HG03060 (cell line): ENCODE results near the gene FBXL14.

Experiments
- ATAC-seq: cut with Tn5 transposase; IDR thresholded peaks from one replicate; pipeline ENCODE4 v1.9.1; 2021; ENCODE audit warnings: low read depth, moderate number of reproducible peaks; ENCODE audit not compliant: unreplicated experiment

Gene FBXL14, protein sequence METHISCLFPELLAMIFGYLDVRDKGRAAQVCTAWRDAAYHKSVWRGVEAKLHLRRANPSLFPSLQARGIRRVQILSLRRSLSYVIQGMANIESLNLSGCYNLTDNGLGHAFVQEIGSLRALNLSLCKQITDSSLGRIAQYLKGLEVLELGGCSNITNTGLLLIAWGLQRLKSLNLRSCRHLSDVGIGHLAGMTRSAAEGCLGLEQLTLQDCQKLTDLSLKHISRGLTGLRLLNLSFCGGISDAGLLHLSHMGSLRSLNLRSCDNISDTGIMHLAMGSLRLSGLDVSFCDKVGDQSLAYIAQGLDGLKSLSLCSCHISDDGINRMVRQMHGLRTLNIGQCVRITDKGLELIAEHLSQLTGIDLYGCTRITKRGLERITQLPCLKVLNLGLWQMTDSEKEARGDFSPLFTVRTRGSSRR

DNA sequence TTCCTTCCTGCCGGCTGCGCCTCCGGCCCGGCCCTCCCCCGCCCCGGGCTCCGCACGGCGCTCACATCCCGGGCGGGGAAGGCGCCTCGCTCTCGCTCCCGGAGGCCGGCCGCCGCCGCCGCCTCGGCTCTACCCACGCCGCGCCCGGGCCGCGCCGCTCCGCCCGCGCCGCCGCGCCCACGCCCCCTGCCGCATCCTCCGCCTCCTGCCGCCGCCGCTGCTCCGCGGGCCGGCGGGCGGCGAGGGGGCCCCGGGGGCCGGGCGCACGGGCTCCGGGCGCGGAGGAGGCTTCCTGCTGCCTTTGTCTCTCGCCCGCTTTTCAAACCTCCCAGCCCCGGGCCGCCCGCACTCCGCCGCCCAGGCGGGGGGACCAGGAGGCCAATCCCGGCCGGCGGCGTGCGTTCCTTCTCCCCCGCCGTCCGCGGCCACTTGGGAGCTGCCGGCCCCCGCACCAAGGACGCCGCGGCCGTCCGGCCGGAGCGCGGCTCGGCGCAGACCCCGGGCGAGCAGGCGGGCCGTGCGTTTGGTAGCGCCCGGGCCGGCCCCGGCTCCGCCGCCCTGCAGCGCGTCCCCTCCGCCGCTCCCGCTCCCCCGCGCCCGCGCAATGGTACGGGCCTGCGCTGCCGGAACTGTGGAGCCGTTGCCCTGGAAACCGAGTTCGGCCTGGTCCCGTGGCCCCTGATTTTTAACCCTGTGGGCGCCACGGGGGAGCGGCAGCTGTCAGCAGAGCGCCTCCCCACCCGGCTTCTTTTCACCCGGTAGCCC is at the start of gene FBXL14:
FBXL14 (minus strand) TSS at position 321 of the 765 bp plus-strand sequence. CDS start 515 bp downstream, outside the sequence.
- ATAC-seq: peak; percentile 49

DNA sequence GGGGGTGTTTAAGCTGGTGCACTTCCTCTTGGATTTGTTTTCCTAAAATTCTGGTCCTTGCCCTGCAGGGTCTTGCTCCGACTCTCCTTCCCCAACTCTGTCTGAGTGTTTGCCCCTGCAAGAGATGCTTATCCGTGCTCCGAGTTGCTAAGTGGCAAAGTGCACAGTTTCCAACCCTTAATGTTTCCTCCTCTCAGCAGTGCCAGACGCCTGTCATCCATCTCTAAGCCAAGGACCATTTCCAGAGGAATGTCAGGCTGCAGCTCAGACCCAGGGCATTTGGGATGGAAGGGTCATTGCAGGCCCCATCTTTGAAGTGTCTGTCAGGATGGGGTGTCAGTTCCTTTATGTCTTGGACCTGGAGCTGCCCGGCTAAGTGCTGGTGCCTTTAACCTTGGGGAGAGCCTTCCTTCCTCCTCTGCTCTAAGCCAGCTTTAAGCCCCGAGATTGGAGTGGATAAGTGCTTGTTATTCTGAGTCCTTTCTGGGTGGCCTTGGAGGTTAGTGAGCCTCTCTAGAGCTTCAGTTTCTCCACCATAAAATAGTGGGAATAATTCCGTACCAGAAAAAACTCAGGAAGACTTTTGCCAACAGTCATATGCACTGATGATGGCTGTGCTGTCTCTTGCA is 49.6 kb upstream of the FBXL14 start:
- no peak for ATAC-seq

- no peak for ATAC-seq
Measured at GRCh38 chr12:1643043-1643442, 48.7 kb upstream of the FBXL14 start.

GRCh38 chr12:1642513-1642912 is 48.1 kb upstream of the FBXL14 start:
- ATAC-seq: no peak

- ATAC-seq: no peak
Measured at GRCh38 chr12:1640328-1641234, 46.2 kb upstream of the FBXL14 start.

DNA sequence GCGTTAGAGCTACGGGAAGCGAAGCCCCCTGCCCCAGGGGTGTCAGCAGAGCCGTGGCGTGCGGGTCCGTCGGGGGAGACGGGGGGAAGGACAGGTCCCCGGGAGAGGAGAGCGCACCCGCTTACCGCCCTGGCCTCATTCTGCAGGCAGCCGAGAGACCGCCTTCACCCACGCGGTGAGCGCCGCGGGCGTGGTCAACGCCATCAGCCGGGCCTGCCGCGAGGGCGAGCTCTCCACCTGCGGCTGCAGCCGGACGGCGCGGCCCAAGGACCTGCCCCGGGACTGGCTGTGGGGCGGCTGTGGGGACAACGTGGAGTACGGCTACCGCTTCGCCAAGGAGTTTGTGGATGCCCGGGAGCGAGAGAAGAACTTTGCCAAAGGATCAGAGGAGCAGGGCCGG is 45.2 kb upstream of the FBXL14 start:
- ATAC-seq: no peak

DNA sequence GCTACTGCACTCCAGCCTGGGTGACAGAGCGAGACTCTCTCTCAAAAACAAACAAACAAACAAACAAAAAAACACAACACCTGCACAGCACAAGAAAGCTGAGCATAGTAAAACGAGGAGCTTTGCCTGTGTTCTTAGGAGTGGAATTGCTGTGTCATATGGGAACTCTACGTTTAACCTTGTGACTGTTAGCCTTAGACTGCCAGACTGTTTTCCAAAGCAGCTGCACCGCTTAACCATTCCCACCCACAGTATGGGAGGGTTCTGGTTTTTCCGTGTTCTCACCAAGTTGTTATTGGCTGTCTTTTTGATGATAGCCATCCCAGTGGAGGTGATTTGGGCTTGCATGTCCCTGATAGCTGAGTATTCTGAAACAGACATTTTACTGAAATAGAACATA is 43.8 kb upstream of the FBXL14 start:
- no peak for ATAC-seq

GRCh38 chr12:1635301-1636095 is 41.1 kb upstream of the FBXL14 start:
- no peak for ATAC-seq

- ATAC-seq: no peak
Measured at GRCh38 chr12:1634590-1635191, 40.3 kb upstream of the FBXL14 start.

DNA sequence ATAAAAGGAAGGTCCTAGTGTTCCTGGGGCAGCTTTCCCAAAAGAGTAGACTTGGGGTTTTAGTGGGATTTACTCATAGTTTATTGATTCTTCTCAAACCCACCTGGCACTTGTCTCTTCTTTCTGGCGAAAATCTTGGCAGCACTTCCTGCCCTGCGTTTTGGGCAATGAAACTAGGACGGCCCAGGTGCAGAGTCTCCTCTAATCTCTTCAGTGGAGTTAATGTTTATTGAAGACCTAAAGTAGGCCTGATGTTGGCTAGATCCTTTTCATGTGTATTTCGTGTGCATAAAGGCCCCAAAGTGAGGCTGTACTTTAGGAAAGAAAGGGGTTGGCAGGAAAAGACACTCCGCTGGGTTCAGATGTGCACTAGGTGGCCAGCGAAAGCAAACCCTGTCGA is 39.8 kb upstream of the FBXL14 start:
- no peak for ATAC-seq

DNA sequence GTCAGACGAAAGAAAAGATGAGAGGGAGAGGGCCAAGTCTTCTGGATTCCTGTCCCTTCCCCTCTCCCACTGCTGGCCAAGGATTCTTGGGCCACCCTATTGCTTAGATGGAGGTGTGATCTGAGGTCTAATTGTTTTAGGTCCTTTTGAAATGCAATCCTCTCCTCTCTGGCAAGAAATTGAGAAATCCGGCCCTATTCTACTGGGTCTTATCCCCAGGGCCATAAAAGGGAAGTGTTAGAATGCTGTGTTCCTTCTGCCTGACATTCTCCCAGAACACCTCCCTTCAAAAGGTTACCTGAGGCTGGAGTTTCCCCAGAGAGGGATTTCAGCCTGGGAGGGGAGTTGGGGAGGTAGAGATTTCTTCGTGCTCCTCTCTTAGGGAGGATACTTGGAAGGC is 39.1 kb upstream of the FBXL14 start:
- ATAC-seq: no peak

DNA sequence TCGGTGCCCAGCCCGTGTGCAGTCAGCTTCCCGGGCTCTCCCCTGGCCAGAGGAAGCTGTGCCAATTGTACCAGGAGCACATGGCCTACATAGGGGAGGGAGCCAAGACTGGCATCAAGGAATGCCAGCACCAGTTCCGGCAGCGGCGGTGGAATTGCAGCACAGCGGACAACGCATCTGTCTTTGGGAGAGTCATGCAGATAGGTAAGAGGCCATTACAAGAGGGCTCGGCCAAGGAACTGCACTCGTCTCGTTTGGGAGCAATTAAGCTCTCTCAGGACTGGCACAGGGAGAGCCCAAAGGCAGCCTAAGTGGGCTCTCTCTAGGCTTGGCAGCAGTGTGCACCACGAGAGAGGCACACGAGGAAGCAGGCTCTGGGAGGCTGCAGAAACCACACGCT is 38.3 kb upstream of the FBXL14 start:
- no peak for ATAC-seq

DNA sequence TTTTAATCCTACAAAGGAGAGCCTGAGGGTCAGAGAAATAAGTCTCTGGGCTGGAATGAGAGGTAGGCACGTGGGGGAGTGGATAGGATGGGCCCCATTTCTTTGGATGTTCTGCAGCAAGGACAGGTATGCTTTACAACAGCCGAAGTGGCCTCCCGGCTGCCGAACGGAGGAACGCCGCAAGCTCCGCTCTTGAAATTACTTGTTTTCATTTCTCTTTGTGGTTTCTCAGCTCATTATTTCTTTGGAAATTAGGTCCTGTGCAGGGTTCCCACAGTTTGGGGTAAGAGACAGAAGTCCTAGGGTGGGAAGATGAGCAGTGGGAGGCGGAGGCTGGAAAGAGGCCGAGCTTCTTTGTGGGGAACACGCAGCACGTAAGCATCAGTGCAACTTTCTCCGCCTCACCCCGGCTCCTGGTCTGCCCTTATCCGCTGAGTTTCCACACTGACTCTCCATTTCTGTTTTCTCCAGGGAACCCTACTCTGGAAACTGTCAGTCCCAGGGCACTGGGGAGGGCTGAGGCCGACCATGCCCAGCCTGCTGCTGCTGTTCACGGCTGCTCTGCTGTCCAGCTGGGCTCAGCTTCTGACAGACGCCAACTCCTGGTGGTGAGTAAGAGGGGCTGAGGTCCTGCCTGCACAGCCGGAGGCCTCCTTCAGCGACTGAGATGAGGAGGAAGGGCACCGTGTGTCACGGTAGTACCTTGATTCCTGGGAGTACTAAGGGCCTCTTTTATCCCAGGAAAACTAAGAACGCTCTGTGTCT is 36.6 kb upstream of the FBXL14 start:
- no peak for ATAC-seq

- no peak for ATAC-seq
Measured at GRCh38 chr12:1630133-1630826, 35.9 kb upstream of the FBXL14 start.

GRCh38 chr12:1629338-1630132 is 35.2 kb upstream of the FBXL14 start:
- no peak for ATAC-seq

DNA sequence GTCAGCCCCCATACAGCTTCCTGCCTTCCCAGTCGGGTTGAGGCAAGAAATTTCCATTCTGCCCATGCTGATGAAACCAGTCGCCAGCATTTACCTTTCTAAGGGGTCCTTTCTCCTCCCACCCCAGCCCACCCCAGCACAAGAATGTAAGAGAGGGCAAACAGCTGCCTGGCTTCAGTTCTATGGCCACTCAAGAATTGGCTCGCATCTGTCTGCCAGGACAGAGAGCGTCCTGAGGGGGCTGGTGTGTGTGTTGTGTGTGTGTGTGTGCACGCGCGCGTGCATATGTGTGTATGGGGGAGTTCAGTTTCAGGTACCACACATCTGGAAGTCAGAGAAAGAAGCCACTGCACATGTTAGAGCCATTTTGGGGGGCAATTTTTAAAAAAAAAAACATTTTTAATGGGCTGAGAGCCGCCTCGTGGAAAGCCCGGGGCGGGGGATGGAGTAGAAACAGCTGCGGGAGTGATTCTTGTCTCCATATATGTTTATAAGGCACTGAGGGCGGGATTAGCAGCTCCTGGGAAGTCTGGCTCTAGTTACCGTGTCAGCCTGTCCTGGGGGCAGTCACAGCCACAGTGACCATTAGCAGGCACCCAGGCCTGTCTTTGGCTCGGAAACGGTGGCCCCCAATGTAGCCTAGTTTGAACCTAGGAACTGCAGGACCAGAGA is 34.4 kb upstream of the FBXL14 start, which contains the start of gene WNT5B:
WNT5B (plus strand) TSS at position 566 of the 672 bp plus-strand sequence. CDS start 2,124 bp downstream, outside the sequence.
- no peak for ATAC-seq
